HG03025 (cell line): ENCODE results near the gene SHOC2.

ENCODE experiments used
- ATAC-seq: cut with Tn5 transposase; IDR thresholded peaks from one replicate; pipeline ENCODE4 v1.9.1; 2021; ENCODE audit warnings: mild to moderate bottlenecking, moderate library complexity; ENCODE audit not compliant: unreplicated experiment, low FRiP score

SHOC2 gene

GRCh38 chr10:110977662-110978061 lies 58.3 kb downstream of the SHOC2 start:
- no peak for ATAC-seq

DNA sequence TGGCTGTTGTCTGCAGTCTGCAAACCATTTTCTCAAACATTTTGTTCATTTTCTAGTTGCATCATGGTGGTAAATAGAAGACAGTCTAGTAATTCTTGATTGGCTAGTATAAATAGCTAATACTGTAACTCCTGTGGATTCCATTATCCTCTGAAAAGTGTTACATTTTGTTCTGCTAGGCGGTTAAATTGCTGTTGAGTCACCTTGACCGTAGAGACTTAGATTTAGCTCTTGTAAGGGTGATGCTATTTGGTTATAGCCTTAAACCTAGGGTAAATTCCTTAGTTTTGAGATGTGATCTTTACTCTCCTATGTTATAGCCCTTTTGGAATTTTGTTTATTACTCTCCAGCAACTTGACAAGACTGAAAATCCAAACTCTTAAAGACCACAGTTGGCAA lies 58.8 kb downstream of the SHOC2 start:
- no peak for ATAC-seq

- no peak for ATAC-seq
These were observed 60.2 kb downstream of the SHOC2 start for GRCh38 chr10:110979611-110980010.

GRCh38 chr10:110980807-110981206 lies 61.4 kb downstream of the SHOC2 start:
- ATAC-seq = no peak

- ATAC-seq = no peak
These were observed 64.1 kb downstream of the SHOC2 start for GRCh38 chr10:110983466-110983865.

DNA sequence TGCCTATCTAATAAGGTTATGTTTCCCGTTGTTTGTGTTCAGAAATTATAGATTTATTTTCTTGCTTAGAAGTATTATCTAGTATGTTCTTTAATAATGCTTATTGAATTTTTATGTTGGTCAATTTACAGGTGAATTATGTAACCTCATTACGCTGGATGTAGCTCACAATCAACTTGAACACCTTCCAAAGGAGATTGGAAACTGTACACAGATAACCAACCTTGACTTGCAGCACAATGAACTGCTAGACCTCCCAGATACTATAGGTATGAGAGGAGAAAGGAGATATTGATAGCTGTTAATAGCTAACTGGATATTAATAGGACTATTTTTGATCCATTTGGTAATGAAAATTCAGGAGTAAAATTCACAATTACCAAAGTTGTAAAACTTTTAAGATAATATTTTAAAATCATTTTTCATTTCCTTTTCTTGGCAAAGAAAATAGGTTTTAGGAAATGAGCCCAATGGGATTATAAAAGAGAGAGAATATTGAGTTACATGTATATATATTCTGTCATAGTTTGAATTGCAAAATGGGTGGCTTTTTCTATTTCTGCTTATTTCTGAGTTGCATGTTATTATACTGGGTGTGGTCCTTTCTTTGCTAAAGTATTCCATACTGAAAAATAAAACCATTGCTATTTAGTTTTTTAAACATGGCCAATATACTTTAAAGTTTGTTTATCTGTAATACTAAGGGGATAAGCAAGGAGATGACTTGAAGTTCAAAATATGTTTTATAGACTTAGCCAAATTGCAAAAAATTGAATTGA lies 66.3 kb downstream of the SHOC2 start:
- no peak for ATAC-seq

DNA sequence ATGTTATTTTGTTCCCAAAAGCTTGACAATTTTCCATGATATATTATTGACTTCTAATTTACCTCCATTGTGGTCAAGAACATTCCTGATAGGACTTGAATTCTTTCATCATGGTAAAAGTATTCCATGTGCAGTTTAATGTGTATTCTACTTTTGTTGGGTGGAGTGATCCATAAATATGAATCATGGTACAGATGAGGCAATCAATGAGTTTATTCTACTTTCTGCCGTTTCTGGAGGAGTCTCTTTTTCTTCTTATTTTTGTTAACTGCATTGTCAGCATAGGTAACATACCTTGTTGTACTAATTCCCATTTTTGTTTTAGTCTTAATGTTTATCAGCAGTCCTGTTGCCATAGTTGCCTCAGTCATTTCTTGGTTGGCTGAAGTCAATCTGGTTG lies 69.6 kb downstream of the SHOC2 start:
- ATAC-seq = no peak

- no peak for ATAC-seq
These were observed 72.8 kb downstream of the SHOC2 start for GRCh38 chr10:110992006-110992800.

GRCh38 chr10:110993024-110993693 lies 73.8 kb downstream of the SHOC2 start:
- ATAC-seq = no peak

- no peak for ATAC-seq
These were observed 75.1 kb downstream of the SHOC2 start for GRCh38 chr10:110994406-110995086.

DNA sequence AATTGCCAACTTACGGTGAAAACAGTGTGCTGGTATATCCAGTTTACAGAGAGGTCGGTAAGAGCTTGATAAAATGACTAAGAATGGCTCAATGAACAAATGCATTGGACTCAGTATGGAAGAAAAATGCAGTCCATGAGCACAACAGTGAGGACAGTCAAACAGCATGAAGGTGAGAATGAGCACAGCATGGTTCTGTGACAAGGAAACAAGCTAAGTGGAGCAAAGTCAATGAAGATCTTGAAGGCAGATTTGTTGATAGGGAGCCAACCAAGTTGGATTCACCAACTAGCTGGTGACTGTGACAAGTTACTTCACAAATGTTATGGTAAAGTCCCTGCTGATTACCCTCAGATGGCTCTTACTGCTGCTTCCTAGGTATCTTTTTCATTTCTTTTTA lies 75.9 kb downstream of the SHOC2 start:
- ATAC-seq = no peak

- no peak for ATAC-seq
These were observed 76.9 kb downstream of the SHOC2 start for GRCh38 chr10:110996256-110996655.

- no peak for ATAC-seq
These were observed 84.6 kb downstream of the SHOC2 start for GRCh38 chr10:111004016-111004415.

- no peak for ATAC-seq
These were observed 88.1 kb downstream of the SHOC2 start for GRCh38 chr10:111007486-111007885.

DNA sequence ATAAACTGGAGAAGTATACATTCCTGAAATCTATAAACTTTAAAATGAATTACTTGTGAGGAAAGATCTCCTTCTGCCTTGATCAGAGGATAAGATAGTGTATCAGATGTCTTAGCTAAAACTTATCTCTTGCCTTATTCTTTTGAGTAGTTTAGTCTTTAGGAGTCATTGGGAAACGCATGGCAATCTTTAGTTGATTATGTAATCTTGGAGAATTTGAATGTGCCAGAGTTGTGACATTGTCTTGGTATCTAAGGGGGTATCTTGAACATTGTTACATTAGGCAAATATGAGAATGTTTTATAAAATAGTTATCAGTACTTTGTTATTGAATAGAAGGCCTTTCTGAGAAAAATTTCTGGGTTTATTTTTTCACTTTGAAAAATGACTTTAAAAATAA lies 95.8 kb downstream of the SHOC2 start:
- ATAC-seq = no peak

DNA sequence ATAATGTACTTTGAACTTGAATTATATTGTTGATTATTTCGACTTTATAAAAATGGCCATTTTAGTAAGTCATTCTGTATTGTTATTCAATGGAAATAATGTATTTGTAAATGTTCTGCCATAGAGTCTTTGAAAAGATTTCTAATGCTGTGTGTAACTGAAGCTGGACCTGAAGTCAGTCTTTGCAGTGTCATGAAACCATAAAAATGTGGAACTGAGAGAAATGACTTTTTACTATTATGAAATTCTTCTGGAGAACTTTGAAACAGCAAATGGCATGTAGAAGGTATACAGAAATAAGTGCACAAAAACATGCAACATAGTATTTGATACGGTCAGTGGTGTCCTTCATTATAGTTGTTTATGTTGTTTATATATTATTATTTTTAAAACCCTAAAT lies 97.7 kb downstream of the SHOC2 start:
- no peak for ATAC-seq

DNA sequence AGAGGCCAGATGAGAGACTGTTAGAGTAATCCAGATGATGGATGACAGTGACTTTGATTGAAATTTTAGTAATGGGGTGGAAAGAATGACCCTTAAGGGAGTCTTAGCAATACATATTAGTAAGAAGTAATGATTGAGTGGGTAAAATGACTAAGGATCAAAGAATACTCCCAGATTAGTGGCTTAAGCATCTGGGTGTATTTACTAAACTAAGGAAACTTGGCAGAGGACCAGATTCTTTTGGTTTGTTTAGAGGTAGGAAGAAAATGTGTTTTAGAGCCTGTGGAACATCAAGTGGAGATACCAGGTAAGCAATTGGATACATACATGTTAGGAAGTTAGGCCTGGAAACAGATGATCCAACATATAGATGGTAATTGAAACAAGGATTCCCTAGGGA lies 98.6 kb downstream of the SHOC2 start:
- no peak for ATAC-seq

DNA sequence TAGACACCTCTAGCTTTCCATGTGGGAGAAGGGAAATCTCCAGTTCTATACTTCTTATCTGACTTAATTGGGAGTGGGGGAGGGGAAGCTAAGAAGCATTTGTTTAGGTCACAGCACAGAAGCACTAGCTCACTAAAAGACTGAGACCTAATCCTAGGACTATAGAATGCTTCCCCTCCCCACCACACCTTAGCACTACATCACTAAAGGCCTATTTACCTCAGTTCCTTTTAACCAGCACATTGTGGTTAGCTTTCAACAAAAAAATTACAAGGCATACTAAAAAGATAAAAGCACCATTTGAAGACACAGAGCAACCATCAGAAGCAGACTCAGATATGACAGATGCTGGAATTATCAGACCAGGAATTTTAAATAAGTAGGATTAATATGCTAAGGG lies 103.7 kb downstream of the SHOC2 start:
- ATAC-seq = no peak

DNA sequence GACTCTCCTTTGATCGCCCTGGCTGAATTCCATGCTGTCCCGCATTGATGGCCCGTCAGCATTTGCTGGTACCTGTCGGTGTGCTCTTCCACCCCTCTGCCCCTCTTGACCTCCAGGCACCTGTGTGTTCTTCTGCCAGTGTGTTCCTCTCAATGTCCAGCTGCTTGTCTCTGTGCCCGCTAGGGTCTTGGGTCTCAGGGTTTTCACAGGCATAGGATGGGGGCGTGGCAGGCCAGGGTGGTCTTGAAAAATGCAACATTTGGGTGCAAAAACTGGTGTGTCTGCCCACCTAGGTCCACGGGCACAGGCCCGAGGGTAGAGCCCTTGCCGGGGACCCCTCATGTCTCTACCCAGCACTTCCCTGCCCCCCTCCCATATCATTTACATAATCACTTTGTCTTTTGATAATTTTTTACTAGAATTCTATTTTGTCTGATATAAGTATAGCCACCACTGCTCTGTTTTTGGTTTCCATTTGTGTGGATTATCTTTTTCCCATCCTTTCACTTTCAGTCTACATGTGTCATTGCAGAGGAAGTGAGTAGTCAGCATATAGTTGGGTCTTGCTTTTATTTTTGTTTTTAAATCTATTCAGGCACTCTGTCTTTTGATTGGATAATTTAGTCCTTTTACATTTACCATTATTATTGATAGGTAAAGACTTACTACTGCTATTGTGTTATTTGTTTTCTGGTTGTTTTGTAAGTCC lies 110.8 kb downstream of the SHOC2 start:
- ATAC-seq = no peak

GRCh38 chr10:111034598-111035310 lies 115.3 kb downstream of the SHOC2 start:
- no peak for ATAC-seq
